MM.1S (cell line): ENCODE measurements around the gene APBB2.

Source experiments
- DNase-seq: peaks from one replicate; pipeline ENCODE4 v3.0.0-alpha.2; 2015
- H2AFZ ChIP-seq: fragments of 300-600 bp; sonication (generic); 2 replicates; pipeline ENCODE4 v1.6.0; 2016; ENCODE audit warnings: antibody characterized with exemption, low read length
- H3F3A ChIP-seq: fragments of 300-600 bp; sonication (generic); 2 replicates; pipeline ENCODE4 v1.6.1; 2016; ENCODE audit warnings: mild to moderate bottlenecking, antibody characterized with exemption, low read length, moderate library complexity, mixed read lengths; ENCODE audit not compliant: insufficient read depth
- H3K27ac ChIP-seq: fragments of 300-600 bp; sonication (generic); 2 replicates; pipeline ENCODE4 v1.5.1; 2016; ENCODE audit warnings: mild to moderate bottlenecking, low read length
- H3K27me3 ChIP-seq: fragments of 300-600 bp; sonication (generic); replicated peaks from 2 replicates; pipeline ENCODE4 v1.6.0; 2016; ENCODE audit warnings: low read length; ENCODE audit not compliant: insufficient read depth
- H3K36me3 ChIP-seq: fragments of 300-600 bp; sonication (generic); replicated peaks from 2 replicates; pipeline ENCODE4 v1.6.1; 2016; ENCODE audit warnings: mild to moderate bottlenecking, low read length, mixed read lengths; ENCODE audit not compliant: insufficient read depth
- H3K4me1 ChIP-seq: fragments of 300-600 bp; sonication (generic); 2 replicates; pipeline ENCODE4 v1.6.1; 2016; ENCODE audit warnings: low read length, mixed read lengths
- H3K4me2 ChIP-seq: fragments of 300-600 bp; sonication (generic); 2 replicates; pipeline ENCODE4 v1.6.0; 2016; ENCODE audit warnings: low read depth, low read length
- H3K4me3 ChIP-seq: fragments of 300-600 bp; sonication (generic); 2 replicates; pipeline ENCODE4 v1.5.1; 2016; ENCODE audit warnings: low read length, mixed read lengths
- H3K79me2 ChIP-seq: fragments of 300-600 bp; sonication (generic); 2 replicates; pipeline ENCODE4 v1.6.1; 2016; ENCODE audit warnings: mixed run types, low read length, mixed read lengths
- H3K9ac ChIP-seq: fragments of 300-600 bp; sonication (generic); 2 replicates; pipeline ENCODE4 v1.6.1; 2016; ENCODE audit warnings: low read length, mixed read lengths
- H3K9me2 ChIP-seq: fragments of 300-600 bp; sonication (generic); replicated peaks from 2 replicates; pipeline ENCODE4 v1.6.1; 2016; ENCODE audit warnings: mild to moderate bottlenecking, low read length, mixed read lengths; ENCODE audit not compliant: insufficient read depth
- H3K9me3 ChIP-seq: fragments of 300-600 bp; sonication (generic); replicated peaks from 2 replicates; pipeline ENCODE4 v1.6.1; 2016; ENCODE audit warnings: mild to moderate bottlenecking, low read length, mixed read lengths; ENCODE audit not compliant: insufficient read depth
- H4K20me1 ChIP-seq: fragments of 300-600 bp; sonication (generic); 2 replicates; pipeline ENCODE4 v1.6.1; 2016; ENCODE audit warnings: mild to moderate bottlenecking, low read length, moderate library complexity, mixed read lengths; ENCODE audit not compliant: insufficient read depth
- CTCF ChIP-seq: fragments of 300-600 bp; sonication (generic); IDR thresholded peaks from 2 replicates; pipeline ENCODE4 v1.5.1; 2016; ENCODE audit warnings: antibody characterized with exemption, low read length, mixed read lengths
- EZH2 ChIP-seq: fragments of 300-600 bp; sonication (generic); optimal IDR thresholded peaks from 2 replicates; pipeline ENCODE3; 2017; ENCODE audit warnings: low read depth, mild to moderate bottlenecking, antibody characterized with exemption, low read length, mixed read lengths
- EZH2phosphoT487 ChIP-seq: fragments of 300-600 bp; sonication (generic); IDR thresholded peaks from 2 replicates; pipeline ENCODE4 v1.6.1; 2018; ENCODE audit warnings: antibody characterized with exemption, low read length

Gene APBB2

DNA sequence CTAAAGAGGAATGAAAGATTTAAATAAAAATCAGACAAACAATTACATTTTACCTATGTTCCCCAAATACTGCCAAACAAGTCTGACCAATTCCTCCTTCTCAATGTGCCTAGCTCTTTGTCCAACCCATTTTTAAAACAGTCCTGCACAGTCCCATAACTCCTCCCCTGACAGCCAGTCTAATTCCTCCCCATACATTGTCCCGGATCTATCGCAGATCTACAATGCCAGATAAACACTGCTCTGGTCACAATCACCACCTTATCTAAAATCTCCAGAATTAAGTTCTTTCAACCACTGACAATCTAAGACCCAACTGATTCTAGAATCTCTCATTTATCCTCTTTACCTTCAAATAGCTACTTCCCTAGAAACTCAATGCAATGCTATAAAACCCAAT is 176.0 kb downstream of the APBB2 start:
- TF ChIP-seq CTCF (no peak), EZH2 (no peak), EZH2phosphoT487 (no peak)
- Histone ChIP-seq H3K9ac (no peak overlapping the region), H3K36me3 (no peaks in the 10 kb centered on the region), H3K27me3 (no peaks in the 10 kb centered on the region), H3K4me2 (no peak overlapping the region), H3K9me2 (no peaks in the 10 kb centered on the region), H3K79me2 (no peaks in the 10 kb centered on the region), H3K9me3 (no peaks in the 10 kb centered on the region), H4K20me1 (no peaks in the 10 kb centered on the region), H3K27ac (no peak overlapping the region), H3K4me1 (no peaks in the 10 kb centered on the region), H3K4me3 (no peak overlapping the region), H2AFZ (no peak overlapping the region), H3F3A (no peaks in the 10 kb centered on the region)
- DNase-seq = no peak

DNA sequence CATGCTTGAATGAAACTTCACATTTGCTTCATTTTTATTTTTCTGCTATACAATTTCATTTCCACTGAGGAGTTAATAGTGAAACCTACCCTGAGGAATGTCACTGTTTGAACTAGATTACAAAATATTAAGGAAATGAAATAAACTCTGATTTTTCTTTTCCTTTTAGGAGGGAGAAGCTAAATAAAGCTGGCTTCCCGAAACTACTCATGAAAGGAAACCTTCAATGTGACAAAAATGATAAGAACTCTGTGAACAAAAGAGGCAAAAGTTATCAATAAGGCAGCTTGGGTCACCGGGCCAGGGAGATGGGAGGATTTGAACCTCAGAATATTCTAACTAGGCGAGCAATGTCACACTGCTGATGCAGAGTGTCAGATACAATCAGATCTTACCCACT is 185.2 kb downstream of the APBB2 start:
- Histone ChIP-seq H3K4me2 (no peak overlapping the region), H3K4me3 (no peak overlapping the region), H3K36me3 (no peaks in the 10 kb centered on the region), H3K4me1 (no peaks in the 10 kb centered on the region), H2AFZ (no peak overlapping the region), H3K9me3 (no peaks in the 10 kb centered on the region), H3K27ac (no peak overlapping the region), H3F3A (no peaks in the 10 kb centered on the region), H3K27me3 (no peaks in the 10 kb centered on the region), H4K20me1 (no peaks in the 10 kb centered on the region), H3K9me2 (no peaks in the 10 kb centered on the region), H3K9ac (no peak overlapping the region), H3K79me2 (no peaks in the 10 kb centered on the region)
- no peak for TF ChIP-seq EZH2
- no peak for TF ChIP-seq CTCF
- no peak for TF ChIP-seq EZH2phosphoT487
- no peak for DNase-seq

DNA sequence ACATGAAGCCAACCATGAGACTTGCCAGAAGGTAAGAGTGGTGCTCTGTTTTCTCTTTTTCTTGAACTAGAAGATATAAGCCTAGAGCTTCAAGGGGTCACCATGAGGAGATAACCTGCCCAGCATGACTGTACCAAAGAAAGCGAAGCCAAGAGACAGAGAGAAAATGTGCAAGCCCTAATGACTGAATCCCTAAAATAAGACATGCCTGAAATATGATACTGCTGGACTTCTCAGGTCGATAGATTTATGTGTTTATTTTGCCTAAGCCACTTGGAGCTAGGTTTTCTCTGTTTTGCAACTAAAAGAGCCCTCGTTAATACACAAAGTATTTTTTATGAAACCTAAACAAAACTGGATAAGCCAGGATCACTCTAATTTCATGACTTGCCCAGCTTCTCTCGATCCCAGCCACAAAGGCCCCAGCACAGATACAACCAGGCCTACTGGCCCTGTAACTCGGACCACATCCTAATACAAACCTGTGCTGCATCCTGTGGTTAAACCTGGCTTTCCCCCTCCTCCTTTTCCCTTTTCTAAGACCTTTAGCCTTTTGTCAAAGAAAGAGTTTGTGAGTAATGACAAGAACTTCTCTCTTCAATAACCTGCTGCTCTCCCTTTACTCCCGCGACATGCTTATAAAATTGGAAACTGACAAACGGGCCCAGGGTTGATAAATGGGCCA is 185.8 kb downstream of the APBB2 start:
- H3K4me1 ChIP-seq = no peaks in the 10 kb centered on the region
- H3K36me3 ChIP-seq = no peaks in the 10 kb centered on the region
- H3K27me3 ChIP-seq = no peaks in the 10 kb centered on the region
- no peak for DNase-seq
- no peaks in the 10 kb centered on the region for H3F3A ChIP-seq
- H4K20me1 ChIP-seq = no peaks in the 10 kb centered on the region
- no peak overlapping the region for H3K9ac ChIP-seq
- no peak overlapping the region for H2AFZ ChIP-seq
- TF ChIP-seq EZH2phosphoT487 = no peak
- TF ChIP-seq CTCF = no peak
- no peak for TF ChIP-seq EZH2
- no peaks in the 10 kb centered on the region for H3K9me2 ChIP-seq
- no peak overlapping the region for H3K4me3 ChIP-seq
- H3K79me2 ChIP-seq = no peaks in the 10 kb centered on the region
- H3K4me2 ChIP-seq = no peak overlapping the region
- H3K9me3 ChIP-seq = no peaks in the 10 kb centered on the region
- H3K27ac ChIP-seq = no peak overlapping the region
